Progenitor cell of endocrine pancreas (in vitro differentiated cells): Measurements from ENCODE around the gene BUD31. TPM values are rescaled to one million over a fixed set of nuclear protein-coding genes. Genes with fewer than 3 reads are reported as not detected.
"Not testable (repeated sequence)": the region's sequence is repeated elsewhere in the genome, so short reads cannot be mapped to it uniquely, and the experiment has no call there.

Experiments
- DNase-seq: peaks from one replicate; pipeline ENCODE4 v3.0.0; 2021; ENCODE audit warnings: low spot score; ENCODE audit not compliant: unreplicated experiment
- H3K27ac Mint-ChIP-seq: 2 replicates; pipeline ENCODE4 v1.8.0; 2021; ENCODE audit warnings: mild to moderate bottlenecking, moderate library complexity, mixed read lengths
- H3K27me3 Mint-ChIP-seq: 2 replicates; pipeline ENCODE4 v1.8.0; 2021; ENCODE audit warnings: mixed read lengths
- H3K36me3 Mint-ChIP-seq: 2 replicates; pipeline ENCODE4 v1.8.0; 2022; ENCODE audit warnings: mixed read lengths; ENCODE audit not compliant: insufficient read depth
- H3K4me1 Mint-ChIP-seq: 2 replicates; pipeline ENCODE4 v1.8.0; 2021; ENCODE audit warnings: low read depth, mixed read lengths
- H3K4me3 Mint-ChIP-seq: 2 replicates; pipeline ENCODE4 v1.8.0; 2021; ENCODE audit warnings: low read depth, mild to moderate bottlenecking, moderate library complexity, mixed read lengths
- H3K9me3 Mint-ChIP-seq: 2 replicates; pipeline ENCODE4 v1.8.0; 2021; ENCODE audit warnings: low read depth, mixed read lengths
- total RNA-seq: library from RNA; stranded (reverse); gene quantifications from 2 replicates; pipeline ENCODE4 v1.2.1, GENCODE V29; 2021
- TF ChIP-seq, protein P1 (sequence below): fragments of 200-600 bp; sonication (generic); IDR thresholded peaks from one replicate; pipeline ENCODE4 v1.5.0; 2021; ENCODE audit warnings: antibody characterized with exemption, mild to moderate bottlenecking; ENCODE audit not compliant: unreplicated experiment

The BUD31 gene
- total RNA-seq, 1 donor from 2014 or later = 102 TPM

DNA sequence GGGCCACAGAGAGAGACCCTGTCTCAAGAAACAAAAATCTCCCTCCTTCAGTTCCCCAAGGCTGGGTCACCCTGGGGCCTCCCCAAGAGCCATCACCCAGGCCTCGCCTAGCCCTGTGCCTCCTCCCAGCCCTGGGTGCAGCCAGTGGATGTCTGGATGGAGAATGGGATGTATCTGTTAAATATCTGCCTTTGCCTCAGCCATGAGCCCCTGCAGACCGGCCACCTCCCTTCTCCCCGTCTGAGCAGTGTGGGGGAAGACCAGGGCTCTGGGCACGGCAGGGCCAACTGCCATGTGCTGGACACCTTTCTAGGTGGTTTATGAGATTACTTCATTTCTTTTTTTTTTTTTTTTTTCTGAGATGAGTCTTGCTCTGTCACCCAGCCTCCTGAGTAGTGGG, 24.2 kb upstream of the BUD31 start:
- Mint-ChIP-seq H3K36me3 (peaks cover 5% of the 10 kb centered on the region), H3K9me3 (no peaks in the 10 kb centered on the region), H3K4me1 (no peaks in the 10 kb centered on the region), H3K27ac (no peak overlapping the region), H3K27me3 (no peaks in the 10 kb centered on the region), H3K4me3 (no peak overlapping the region)
- TF ChIP-seq, protein P1, sequence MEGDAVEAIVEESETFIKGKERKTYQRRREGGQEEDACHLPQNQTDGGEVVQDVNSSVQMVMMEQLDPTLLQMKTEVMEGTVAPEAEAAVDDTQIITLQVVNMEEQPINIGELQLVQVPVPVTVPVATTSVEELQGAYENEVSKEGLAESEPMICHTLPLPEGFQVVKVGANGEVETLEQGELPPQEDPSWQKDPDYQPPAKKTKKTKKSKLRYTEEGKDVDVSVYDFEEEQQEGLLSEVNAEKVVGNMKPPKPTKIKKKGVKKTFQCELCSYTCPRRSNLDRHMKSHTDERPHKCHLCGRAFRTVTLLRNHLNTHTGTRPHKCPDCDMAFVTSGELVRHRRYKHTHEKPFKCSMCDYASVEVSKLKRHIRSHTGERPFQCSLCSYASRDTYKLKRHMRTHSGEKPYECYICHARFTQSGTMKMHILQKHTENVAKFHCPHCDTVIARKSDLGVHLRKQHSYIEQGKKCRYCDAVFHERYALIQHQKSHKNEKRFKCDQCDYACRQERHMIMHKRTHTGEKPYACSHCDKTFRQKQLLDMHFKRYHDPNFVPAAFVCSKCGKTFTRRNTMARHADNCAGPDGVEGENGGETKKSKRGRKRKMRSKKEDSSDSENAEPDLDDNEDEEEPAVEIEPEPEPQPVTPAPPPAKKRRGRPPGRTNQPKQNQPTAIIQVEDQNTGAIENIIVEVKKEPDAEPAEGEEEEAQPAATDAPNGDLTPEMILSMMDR = no peak
- no peak for DNase-seq

DNA sequence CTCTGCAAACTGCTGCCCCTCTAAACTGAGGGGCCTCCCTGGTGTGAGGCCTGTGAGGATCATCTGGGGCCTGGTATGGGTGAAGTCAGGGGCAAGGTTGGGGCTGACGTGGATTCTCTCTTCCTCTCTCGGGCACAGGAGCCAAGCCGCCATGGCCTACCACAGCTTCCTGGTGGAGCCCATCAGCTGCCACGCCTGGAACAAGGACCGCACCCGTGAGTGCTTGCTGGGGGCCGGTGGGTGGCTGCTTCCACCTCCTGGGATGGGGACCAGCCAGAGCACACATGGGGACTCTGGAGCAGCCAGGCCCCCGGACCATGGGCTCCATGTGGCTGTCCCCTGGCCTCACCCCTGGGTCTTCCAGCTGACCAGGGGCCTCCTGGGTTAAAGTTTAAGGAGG, 23.2 kb upstream of the BUD31 start:
- TF ChIP-seq, protein P1 = no peak
- Mint-ChIP-seq H3K27ac (no peak overlapping the region), H3K4me3 (no peak overlapping the region), H3K4me1 (no peaks in the 10 kb centered on the region), H3K36me3 (peaks cover 5% of the 10 kb centered on the region), H3K9me3 (no peaks in the 10 kb centered on the region), H3K27me3 (no peaks in the 10 kb centered on the region)
- DNase-seq = no peak

DNA sequence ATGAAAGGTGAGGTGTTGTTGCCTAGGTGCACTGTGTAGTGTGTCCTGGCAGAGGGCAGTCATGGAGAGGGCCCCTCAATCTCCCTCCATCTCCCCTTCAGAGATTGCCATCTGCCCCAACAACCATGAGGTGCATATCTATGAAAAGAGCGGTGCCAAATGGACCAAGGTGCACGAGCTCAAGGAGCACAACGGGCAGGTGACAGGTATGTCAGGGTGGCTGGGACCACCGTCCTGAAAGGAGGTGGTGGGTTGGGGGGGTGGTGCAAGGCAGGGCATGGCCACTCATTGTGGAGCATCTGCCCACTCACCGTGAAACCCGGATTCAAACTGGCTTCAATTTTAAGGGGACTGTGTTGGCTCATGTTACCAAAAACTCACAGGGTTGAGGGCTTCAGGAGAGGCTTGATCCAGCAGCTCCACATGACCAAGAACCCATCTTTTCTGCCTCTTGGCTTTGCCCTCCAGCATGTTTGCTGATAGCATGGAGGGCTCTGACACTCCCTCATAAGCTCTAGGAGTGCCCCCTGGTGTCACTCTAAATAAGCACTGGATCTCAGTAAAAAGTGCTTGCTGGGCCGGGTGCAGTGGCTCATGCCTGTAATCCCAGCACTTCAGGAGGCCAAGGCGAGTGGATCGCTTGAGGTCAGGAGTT, 22.1 kb upstream of the BUD31 start:
- Mint-ChIP-seq H3K9me3 (no peaks in the 10 kb centered on the region), H3K27ac (no peak overlapping the region), H3K4me3 (no peak overlapping the region), H3K27me3 (no peaks in the 10 kb centered on the region), H3K36me3 (peaks cover 5% of the 10 kb centered on the region), H3K4me1 (no peaks in the 10 kb centered on the region)
- no peak for DNase-seq
- TF ChIP-seq, protein P1 = no peak

DNA sequence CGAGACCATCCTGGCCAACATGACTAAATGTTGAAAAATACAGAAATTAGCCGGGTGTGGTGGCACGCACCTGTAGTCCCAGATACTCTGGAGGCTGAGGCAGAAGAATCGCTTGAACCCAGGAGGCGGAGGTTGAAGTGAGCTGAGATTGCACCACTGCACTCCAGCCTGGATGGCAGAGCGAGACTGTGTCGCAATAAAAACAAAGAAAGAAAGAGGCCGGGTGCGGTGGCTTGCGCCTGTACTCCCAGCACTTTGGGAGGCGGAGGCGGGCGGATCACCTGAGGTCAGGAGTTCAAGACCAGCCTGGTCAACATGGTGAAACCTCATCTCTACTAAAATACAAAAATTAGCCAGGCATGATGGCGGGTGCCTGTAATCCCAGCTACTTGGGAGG, 21.5 kb upstream of the BUD31 start:
- not testable (repeated sequence) for H3K4me3 Mint-ChIP-seq, H3K27ac Mint-ChIP-seq, H3K9me3 Mint-ChIP-seq, H3K36me3 Mint-ChIP-seq, DNase-seq, H3K27me3 Mint-ChIP-seq, H3K4me1 Mint-ChIP-seq

DNA sequence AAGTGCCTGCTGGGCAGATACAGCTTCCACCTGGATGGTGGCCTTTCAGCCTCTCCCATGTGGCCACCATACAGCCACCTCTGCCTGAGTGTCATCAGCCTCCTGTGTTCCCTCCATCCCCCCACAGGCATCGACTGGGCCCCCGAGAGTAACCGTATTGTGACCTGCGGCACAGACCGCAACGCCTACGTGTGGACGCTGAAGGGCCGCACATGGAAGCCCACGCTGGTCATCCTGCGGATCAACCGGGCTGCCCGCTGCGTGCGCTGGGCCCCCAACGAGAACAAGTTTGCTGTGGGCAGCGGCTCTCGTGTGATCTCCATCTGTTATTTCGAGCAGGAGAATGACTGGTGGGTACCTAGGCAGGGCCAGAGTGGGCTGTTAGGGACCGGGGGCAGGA, 20.9 kb upstream of the BUD31 start:
- Mint-ChIP-seq H3K27ac (no peak overlapping the region), H3K36me3 (peaks cover 5% of the 10 kb centered on the region), H3K9me3 (no peaks in the 10 kb centered on the region), H3K4me1 (no peaks in the 10 kb centered on the region), H3K4me3 (no peak overlapping the region), H3K27me3 (no peaks in the 10 kb centered on the region)
- TF ChIP-seq, protein P1 = no peak
- DNase-seq = no peak

DNA sequence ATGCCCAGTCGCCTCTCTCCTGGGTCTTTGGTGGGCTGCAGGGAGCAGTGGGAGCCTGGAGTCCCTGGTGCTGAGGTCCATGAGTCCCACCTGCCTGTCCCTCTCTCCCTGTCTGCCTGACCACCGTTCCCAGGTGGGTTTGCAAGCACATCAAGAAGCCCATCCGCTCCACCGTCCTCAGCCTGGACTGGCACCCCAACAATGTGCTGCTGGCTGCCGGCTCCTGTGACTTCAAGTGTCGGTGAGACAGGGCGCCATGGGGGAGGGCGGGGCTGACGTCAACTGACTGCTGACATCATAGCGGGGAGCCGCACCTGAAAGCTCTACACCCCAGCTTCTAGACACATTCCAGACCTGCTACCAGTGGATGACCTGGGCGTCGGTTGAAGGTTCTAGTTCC, 19.0 kb upstream of the BUD31 start:
- Mint-ChIP-seq H3K36me3 (peaks cover 5% of the 10 kb centered on the region), H3K27ac (no peak overlapping the region), H3K9me3 (no peaks in the 10 kb centered on the region)

More for the DNA sequence above, 19.0 kb upstream of the BUD31 start:
- TF ChIP-seq, protein P1 = no peak
- H3K4me3 Mint-ChIP-seq = no peak overlapping the region
- DNase-seq = no peak
- H3K4me1 Mint-ChIP-seq = peaks cover 6% of the 10 kb centered on the region
- no peaks in the 10 kb centered on the region for H3K27me3 Mint-ChIP-seq
